ENCODE results near the gene UBE2G2.

The UBE2G2 gene

DNA sequence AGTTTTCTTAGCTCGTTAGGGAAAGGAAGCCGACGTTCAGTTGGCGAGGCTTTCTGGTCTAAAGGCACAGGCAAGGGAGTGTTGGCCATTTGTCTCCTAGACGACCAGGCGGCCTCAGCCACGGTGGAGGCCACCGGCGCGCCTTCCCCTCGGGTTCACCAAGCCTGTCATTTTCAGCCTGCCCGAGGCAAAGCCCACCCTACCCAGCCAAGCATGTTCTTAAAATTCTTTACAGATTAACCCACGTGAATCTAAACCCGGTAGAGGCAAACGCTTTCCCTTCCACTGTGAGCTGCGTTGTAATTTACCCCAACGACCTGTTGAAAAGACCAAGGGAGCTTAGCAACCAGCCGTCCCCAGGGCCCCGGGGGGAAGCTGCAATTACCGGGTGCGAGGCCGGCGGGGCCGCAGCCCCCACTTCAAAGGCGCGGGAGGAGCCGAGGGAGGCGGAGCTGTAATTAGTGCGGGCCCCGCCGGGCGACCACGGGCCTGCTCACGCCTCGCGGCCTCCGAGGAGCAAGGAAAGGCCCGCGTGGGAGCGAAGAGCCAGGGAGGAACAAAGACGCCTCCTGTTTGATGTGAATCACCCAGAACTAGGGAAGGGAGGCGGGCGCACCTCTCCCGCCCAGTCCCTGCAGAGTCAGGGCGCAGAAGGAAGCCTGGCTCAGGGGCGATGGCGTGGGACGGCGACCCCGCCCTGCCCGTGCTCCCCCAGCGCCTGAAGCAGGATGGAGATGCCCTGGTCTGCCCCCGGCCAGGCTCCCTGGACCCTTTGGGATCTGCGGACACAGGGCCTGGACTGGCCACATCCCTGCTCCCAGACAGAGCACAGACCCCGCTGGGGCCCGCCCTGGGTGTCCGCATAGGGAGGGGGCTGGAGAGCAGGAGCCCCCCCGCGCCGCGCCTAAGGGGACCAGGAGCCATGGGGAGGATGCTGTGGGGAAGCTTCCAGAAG, 78.2 kb downstream of the UBE2G2 start:
- no peak for TF ChIP-seq TAF1 (IDR thresholded peaks at IDR 0.05; ENCODE audit: low read depth)
- TF ChIP-seq CREB1 (IDR thresholded peaks at IDR 0.05; ENCODE audit: low read depth): no peak
- TF ChIP-seq, protein P1, sequence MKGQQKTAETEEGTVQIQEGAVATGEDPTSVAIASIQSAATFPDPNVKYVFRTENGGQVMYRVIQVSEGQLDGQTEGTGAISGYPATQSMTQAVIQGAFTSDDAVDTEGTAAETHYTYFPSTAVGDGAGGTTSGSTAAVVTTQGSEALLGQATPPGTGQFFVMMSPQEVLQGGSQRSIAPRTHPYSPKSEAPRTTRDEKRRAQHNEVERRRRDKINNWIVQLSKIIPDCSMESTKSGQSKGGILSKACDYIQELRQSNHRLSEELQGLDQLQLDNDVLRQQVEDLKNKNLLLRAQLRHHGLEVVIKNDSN (IDR thresholded peaks at IDR 0.05): no peak
- TF ChIP-seq YY1 (IDR thresholded peaks at IDR 0.05; ENCODE audit: low read depth): no peak
- no peak for TF ChIP-seq TCF12 (IDR thresholded peaks at IDR 0.05; ENCODE audit: low read depth)
- no peak for TF ChIP-seq FOXM1 (IDR thresholded peaks at IDR 0.05; ENCODE audit: borderline replicate concordance, low read depth)
- no peak for TF ChIP-seq NFIC (IDR thresholded peaks at IDR 0.05)
- no peak for TF ChIP-seq EP300 (IDR thresholded peaks at IDR 0.05; ENCODE audit: borderline replicate concordance)
- TF ChIP-seq RAD21 (IDR thresholded peaks at IDR 0.05; ENCODE audit: low read depth): no peak
- TF ChIP-seq, protein P2, sequence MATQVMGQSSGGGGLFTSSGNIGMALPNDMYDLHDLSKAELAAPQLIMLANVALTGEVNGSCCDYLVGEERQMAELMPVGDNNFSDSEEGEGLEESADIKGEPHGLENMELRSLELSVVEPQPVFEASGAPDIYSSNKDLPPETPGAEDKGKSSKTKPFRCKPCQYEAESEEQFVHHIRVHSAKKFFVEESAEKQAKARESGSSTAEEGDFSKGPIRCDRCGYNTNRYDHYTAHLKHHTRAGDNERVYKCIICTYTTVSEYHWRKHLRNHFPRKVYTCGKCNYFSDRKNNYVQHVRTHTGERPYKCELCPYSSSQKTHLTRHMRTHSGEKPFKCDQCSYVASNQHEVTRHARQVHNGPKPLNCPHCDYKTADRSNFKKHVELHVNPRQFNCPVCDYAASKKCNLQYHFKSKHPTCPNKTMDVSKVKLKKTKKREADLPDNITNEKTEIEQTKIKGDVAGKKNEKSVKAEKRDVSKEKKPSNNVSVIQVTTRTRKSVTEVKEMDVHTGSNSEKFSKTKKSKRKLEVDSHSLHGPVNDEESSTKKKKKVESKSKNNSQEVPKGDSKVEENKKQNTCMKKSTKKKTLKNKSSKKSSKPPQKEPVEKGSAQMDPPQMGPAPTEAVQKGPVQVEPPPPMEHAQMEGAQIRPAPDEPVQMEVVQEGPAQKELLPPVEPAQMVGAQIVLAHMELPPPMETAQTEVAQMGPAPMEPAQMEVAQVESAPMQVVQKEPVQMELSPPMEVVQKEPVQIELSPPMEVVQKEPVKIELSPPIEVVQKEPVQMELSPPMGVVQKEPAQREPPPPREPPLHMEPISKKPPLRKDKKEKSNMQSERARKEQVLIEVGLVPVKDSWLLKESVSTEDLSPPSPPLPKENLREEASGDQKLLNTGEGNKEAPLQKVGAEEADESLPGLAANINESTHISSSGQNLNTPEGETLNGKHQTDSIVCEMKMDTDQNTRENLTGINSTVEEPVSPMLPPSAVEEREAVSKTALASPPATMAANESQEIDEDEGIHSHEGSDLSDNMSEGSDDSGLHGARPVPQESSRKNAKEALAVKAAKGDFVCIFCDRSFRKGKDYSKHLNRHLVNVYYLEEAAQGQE (IDR thresholded peaks at IDR 0.05; ENCODE audit: low read depth): no peak
- TF ChIP-seq, protein P3, sequence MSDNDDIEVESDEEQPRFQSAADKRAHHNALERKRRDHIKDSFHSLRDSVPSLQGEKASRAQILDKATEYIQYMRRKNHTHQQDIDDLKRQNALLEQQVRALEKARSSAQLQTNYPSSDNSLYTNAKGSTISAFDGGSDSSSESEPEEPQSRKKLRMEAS (IDR thresholded peaks at IDR 0.05): no peak
- no peak for TF ChIP-seq EGR1 (IDR thresholded peaks at IDR 0.05)

DNA sequence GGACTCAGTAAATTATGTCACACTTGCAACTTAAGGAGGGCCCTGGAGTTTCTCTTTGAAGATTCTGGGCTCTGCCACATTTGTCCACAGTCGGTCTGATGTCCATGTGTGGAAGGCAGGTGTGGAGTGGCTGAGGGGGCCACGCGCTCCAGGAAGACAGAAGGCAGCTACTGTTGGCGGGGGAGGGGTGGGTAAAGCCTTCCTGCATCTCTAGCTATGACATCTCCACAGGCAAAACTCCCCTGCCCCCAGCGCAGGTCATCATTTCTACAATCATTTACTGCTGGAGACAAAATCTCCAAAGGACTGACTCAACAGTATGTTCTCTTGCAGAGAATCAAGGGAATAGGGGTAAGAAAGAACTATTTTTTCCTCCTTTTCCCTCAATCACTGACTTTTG, 78.9 kb downstream of the UBE2G2 start:
- TF ChIP-seq TEAD4 (IDR thresholded peaks at IDR 0.05) (no peak), EP300 (IDR thresholded peaks at IDR 0.05; ENCODE audit: borderline replicate concordance) (no peak), FOXM1 (IDR thresholded peaks at IDR 0.05; ENCODE audit: borderline replicate concordance, low read depth) (no peak), TAF1 (IDR thresholded peaks at IDR 0.05; ENCODE audit: low read depth) (no peak), ZBTB7A (IDR thresholded peaks at IDR 0.05; ENCODE audit: low read depth) (no peak), YY1 (IDR thresholded peaks at IDR 0.05; ENCODE audit: low read depth) (no peak), TCF12 (IDR thresholded peaks at IDR 0.05; ENCODE audit: low read depth) (no peak), CEBPB (IDR thresholded peaks at IDR 0.05) (no peak)
- TF ChIP-seq, protein P2 (IDR thresholded peaks at IDR 0.05; ENCODE audit: low read depth): no peak
- TF ChIP-seq, protein P1 (IDR thresholded peaks at IDR 0.05): no peak

DNA sequence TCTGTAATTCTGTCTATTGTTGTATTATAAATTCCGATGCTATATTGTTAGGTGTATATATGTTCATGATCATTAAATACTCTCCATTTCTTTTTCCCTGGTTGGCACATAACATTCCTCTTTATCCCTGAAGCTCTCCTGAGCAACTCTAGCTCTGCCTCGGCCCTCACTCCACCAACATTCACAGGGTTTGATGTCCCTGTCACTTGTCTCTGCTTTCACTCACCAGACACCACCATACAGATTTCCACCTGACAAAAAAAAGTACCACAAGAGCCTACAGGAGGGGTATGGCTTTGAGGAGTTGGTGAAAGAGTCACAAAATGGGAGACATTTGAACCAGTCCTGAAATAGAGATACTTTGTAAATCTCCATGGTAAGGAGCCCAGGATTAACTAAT, 81.5 kb downstream of the UBE2G2 start:
- no peak for TF ChIP-seq RAD21 (IDR thresholded peaks at IDR 0.05; ENCODE audit: low read depth)

Measured in Ishikawa (cell line).